GM13976 (cell line): Measurements from ENCODE around the gene PGBD1.

Experiments
- DNase-seq: peaks from one replicate; pipeline ENCODE4 v3.0.0; 2012; ENCODE audit warnings: low spot score
- CTCF ChIP-seq: IDR thresholded peaks from 2 replicates; pipeline ENCODE4 v1.5.1; 2012; ENCODE audit warnings: borderline replicate concordance, mild to moderate bottlenecking; ENCODE audit not compliant: insufficient read depth; ENCODE audit errors: extremely low read depth, missing control alignments, control extremely low read depth
- in situ Hi-C: fragments of 300-500 bp; cut with MboI; formaldehyde crosslinking; loops from one replicate; pipeline ENCODE4 v1.12.0; 2022; ENCODE audit warnings: low sequenced_read_pairs, mixed read lengths, inconsistent platforms; ENCODE audit not compliant: unreplicated experiment

Gene PGBD1

GRCh38 chr6:28245206-28245941 lies 36.0 kb upstream of the PGBD1 start:
- in situ Hi-C loops, result no loop called here
- no peak for DNase-seq
- TF ChIP-seq CTCF, result no peak

DNA sequence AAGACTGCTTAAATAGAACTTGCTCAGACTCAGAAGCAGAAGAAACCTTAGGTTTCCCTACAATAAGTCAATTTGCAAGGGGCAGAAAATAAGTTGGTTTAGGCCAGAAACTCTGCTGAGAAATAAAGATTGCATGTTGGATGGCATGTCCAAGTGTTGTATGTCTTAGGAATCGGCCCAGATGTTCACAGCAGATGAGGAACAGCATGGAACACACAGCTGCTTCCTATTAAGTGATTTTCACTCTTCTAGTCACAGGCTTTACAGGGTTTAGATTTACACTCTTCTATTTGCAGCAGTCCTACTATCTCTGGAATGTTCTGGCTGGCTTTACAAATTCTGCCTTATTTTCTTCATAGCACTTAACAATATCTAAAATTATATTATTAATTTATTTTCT lies 32.5 kb upstream of the PGBD1 start:
- no peak for DNase-seq
- in situ Hi-C loops, result no loop called here
- no peak for TF ChIP-seq CTCF

DNA sequence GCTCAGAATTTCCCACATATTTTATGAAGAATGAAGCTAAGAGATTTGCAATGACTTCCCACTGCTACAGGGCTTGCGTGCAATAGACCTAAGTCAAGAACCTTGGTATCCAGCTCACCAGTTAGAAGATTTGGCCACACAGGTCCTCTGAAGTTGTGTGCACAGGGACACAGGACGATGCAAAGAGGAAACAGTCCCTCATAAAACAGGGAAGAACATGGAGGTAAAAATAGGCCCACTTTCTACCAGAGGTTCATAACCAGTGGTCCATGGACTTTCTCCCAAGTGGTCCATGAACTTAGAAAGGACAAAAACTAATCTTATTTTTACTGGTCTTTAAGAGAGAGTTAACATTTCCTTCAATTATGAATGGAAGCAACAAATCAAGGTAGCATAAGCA lies 30.6 kb upstream of the PGBD1 start:
- TF ChIP-seq CTCF, result no peak
- DNase-seq, result no peak
- in situ Hi-C loops, result no loop called here

DNA sequence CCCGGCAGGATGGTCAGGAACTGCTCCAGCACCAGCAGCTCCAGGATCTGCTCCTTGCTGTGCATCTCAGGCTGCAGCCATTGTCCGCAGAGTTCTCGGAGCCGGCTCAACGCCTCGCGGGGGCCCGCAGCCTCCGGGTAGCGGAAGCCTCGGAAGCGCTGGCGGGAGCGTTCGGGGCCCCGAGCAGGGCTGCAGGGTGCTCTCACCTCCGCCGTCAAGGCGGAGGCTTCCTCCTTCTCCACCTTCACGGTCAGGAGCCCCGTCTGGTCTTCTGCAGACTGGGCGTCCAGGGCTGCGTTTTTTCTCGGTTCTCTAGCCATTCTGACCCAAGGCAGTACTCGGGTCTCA lies 29.7 kb upstream of the PGBD1 start:
- in situ Hi-C loops, result no loop called here
- no peak for TF ChIP-seq CTCF
- DNase-seq, result peak; percentile 58

DNA sequence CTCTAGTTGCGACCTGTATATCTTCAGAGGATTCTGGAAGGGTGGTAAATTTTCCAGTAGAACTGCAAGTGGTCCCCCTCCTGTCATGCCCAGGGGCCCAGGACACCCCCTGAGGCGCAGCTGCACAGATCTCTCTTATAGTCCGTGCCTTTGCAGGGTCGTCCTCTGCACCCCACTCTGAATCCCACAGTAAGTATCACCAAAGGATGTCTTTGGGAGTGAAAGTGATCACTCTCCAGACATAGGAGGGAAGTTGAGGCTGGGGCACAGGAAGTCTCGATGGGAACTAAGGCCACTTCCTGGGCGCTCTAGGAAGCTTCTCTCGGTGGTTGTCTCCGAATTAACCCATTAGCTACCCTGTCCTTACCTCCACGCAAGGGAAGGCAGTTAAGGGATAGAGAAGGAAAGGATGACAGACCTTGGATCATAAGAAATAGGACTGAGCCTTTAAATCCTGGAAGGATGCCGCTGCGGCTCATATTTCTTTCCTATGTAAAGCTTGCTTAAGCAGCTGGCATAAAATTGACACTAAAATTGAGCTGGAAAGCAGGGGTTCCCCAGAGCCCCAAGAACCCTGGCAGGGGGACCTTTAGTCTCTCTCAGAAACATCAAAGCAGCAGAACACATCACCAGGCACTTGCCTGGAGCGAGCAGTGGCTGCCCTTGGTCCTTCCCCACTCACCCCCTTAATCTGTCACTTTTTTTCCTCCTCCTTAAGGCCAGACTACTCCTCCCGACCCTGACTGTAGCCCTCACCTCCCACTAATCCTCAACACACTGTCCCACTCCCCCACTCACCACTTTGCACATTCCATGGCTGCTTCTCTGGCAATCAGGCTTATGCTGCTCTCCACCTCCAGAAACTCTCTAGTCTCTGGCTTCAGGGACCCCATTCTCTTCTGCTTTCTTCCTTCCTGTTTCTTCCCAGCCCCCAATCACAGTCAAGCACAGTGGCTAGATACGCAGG lies 29.1 kb upstream of the PGBD1 start, which contains the start of gene ZKSCAN4:
TSS of gene ZKSCAN4 (minus strand) at position 261 of the 967 bp plus-strand sequence. CDS start 289 bp downstream, outside the sequence.
- peak; percentile 79 for DNase-seq
- in situ Hi-C loops, result no loop called here
- TF ChIP-seq CTCF, result no peak

DNA sequence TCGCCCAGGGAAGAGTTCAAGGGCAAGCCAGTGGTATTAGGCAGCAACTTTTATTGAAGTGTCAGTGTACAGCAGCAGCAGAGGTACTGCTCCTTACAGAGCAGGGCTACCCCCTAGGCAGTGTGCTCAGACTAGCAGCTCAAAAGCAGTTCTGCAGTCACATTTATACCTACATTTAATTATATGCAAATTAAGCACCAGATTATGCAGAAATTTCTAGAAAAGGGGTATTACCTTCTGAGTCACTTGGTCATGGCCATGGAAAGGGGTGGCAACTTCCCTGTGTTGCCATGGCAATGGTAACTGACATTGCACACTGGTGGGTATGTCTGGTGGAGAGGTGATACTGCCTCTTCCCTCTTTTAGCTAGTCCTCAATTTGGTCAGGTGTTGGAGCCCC lies 27.3 kb upstream of the PGBD1 start:
- DNase-seq, result no peak
- TF ChIP-seq CTCF, result no peak
- in situ Hi-C loops, result no loop called here
